ENCODE results near the gene PARP12.
"Not testable (repeated sequence)": the region's sequence is repeated elsewhere in the genome, so short reads cannot be mapped to it uniquely, and the experiment has no call there.

Gene PARP12, protein sequence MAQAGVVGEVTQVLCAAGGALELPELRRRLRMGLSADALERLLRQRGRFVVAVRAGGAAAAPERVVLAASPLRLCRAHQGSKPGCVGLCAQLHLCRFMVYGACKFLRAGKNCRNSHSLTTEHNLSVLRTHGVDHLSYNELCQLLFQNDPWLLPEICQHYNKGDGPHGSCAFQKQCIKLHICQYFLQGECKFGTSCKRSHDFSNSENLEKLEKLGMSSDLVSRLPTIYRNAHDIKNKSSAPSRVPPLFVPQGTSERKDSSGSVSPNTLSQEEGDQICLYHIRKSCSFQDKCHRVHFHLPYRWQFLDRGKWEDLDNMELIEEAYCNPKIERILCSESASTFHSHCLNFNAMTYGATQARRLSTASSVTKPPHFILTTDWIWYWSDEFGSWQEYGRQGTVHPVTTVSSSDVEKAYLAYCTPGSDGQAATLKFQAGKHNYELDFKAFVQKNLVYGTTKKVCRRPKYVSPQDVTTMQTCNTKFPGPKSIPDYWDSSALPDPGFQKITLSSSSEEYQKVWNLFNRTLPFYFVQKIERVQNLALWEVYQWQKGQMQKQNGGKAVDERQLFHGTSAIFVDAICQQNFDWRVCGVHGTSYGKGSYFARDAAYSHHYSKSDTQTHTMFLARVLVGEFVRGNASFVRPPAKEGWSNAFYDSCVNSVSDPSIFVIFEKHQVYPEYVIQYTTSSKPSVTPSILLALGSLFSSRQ

GRCh38 chr7:140062528-140063299, at the start of gene PARP12:
Gene PARP12, minus strand, starts transcription at chr7:140062951. Its CDS starts 104 bp downstream, at chr7:140062847.
- peak; percentile 81 to 82 for DNase-seq (ENCODE audit: low read depth in 2 of 2)

DNA sequence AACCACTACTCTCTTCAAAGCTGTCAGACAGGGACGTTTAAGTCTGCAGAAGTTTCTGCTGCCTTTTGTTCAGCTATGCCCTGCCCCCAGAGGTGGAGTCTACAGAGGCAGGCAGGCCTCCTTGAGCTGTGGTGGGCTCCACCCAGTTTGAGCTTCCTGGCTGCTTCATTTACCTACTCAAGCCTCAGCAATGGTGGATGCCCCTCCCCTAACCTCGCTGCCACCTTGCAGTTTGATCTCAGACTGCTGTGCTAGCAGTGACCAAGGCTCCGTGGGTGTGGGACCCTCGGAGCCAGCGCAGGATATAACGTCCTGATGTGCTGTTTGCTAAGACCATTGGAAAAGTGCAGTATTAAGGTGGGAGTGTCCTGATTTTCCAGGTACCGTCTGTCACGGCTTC, 46.0 kb upstream of the PARP12 start:
- not testable (repeated sequence) for DNase-seq (ENCODE audit: low read depth in 2 of 2)

DNA sequence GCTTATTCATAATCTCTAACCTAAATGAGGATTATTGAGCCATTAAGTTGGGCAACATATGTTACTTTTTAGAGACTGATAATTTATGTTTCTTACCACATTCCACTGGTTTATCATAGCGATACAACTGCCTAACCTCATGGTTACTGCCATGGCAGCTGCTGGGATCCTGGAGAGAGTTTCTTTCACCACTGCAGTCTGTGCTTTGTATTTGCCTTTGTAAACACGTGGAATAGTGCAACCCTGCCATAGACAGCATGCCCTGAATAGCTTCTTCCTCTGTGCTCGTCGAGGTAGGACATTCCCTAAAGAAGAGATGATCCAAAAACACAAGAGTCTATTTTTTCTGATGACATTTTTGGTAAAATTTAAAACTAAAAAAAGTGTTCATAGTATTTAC, 33.7 kb upstream of the PARP12 start:
- no peak for DNase-seq (ENCODE audit: low read depth in 2 of 2)

DNA sequence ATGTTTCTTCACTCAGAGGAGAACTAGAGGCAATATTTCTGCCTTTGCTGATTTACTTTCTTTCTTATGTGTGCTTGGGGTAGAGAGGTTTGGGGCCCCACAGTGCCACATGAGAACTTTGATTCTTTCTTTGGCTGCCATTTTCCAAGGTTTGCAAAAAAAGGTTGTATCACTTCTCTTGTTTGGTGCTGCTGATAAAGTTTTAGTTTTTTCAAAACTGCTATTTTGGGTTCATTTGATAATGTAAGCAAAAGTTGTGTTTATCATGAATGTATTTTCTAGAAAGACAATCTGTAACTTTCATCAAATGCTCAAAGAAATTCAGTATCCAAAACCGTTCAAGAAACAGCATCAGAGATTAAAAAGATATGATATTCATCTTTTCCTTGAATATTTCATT, 30.6 kb upstream of the PARP12 start:
- no peak for DNase-seq (ENCODE audit: low read depth in 2 of 2)

DNA sequence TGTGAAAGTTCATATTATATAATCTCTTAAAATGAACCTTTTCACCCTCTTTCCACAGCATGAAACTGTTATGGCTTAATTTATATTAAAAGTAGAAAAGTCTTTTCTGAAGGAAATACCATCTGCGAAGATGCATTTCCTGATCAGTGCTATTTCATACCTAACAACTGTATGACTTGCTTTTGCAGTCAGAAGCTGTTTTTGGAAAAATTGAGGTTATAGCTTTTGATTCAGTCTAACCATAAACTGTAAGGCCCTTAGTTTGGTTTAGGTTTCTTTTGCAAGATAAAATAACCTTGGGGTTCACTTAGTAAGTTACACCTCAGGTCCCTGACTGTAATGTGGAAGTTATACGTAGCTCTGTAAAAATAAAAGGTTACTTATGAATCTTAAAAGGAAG, 22.7 kb upstream of the PARP12 start:
- DNase-seq (ENCODE audit: low read depth in 2 of 2), result no peak

DNA sequence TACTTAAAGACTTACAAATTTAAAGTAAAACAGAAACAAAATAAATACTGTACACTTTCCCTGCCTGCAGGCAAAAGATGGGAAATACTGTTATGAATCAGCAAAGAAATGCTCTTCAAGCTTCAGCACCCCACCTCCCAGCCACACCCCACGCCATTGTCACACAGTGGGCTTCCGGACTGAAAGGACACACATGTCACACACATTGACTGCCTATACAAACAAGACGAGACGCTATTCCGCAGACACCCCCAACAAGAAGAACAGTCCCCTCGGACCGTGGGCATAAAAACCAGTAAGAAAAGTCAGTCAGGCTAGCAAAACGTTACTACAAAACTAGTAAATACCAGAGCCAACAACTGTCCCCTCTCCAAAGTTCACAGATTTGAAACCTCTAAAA, 22.2 kb upstream of the PARP12 start:
- DNase-seq (ENCODE audit: low read depth in 2 of 2), result no peak

GRCh38 chr7:140084142-140084655, 21.4 kb upstream of the PARP12 start:
- no peak for DNase-seq (ENCODE audit: low read depth in 2 of 2)

DNA sequence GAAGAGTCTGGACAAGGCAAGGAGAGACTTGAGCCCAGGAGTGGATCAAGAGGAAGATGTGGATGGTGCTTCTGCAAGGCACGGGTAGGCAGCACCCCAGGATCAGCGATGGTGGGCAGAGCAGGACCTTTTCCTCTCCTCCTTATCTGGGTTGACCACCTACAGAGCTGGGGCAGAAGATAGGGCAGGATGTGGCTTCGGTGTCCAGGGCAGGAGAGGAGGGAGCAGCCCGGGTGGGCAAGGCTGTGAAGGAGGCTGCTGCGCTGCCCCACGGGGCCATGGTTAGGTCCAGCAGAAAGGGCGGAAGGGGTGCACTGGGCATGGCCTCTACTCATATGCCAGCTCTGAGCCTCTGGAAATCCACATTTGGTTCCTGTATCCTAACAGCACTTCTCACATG, 20.0 kb upstream of the PARP12 start:
- no peak for DNase-seq (ENCODE audit: low read depth in 2 of 2)

- no peak for DNase-seq (ENCODE audit: low read depth in 2 of 2)
Measured at GRCh38 chr7:140081774-140082425, 19.1 kb upstream of the PARP12 start.

DNA sequence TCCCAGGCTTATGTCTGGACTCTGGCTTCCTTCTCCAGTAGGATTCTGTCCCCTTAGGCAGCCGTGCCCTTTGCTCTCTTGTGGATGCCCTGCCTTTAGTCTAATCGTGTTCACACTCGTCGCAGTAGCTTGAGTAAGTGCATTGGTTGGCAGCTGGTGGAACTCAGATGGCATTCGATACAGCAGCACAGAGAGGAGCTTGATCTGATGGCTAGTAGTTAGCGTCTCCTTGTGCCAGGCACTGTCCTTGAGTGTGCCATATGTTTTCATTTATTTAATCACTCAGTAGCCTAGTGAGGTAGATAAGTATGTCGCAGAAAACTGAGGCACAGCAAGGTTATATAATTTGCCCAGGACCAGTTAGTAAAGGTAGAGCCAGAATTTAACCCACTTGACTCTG, 18.2 kb upstream of the PARP12 start:
- DNase-seq (ENCODE audit: low read depth in 2 of 2), result no peak

GRCh38 chr7:140079121-140079536, 16.4 kb upstream of the PARP12 start:
- DNase-seq (ENCODE audit: low read depth in 2 of 2), result no peak

- no peak for DNase-seq (ENCODE audit: low read depth in 2 of 2)
Measured at GRCh38 chr7:140078392-140078791, 15.6 kb upstream of the PARP12 start.

- DNase-seq (ENCODE audit: low read depth in 2 of 2), result no peak
Measured at GRCh38 chr7:140074780-140075179, 12.0 kb upstream of the PARP12 start.

DNA sequence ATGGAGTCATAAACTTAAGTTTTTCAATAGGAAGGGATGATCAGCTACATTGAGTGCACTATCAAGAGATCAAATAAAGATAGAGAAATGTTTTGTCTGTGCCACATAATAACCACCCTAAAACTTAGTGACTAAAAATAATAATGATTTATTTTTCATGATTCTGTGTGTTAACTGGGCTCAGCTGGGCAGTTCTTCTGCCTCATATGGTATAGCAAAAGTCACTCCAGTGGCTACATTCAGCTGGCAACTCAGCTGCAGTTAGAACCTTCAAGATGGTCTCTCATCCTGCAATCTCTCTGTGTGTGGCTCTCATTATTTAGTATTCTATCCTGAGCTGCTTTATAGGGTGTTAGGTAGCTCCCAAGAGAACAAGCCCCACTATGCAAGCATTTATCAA, 7.8 kb upstream of the PARP12 start:
- DNase-seq (ENCODE audit: low read depth in 2 of 2), result no peak

DNA sequence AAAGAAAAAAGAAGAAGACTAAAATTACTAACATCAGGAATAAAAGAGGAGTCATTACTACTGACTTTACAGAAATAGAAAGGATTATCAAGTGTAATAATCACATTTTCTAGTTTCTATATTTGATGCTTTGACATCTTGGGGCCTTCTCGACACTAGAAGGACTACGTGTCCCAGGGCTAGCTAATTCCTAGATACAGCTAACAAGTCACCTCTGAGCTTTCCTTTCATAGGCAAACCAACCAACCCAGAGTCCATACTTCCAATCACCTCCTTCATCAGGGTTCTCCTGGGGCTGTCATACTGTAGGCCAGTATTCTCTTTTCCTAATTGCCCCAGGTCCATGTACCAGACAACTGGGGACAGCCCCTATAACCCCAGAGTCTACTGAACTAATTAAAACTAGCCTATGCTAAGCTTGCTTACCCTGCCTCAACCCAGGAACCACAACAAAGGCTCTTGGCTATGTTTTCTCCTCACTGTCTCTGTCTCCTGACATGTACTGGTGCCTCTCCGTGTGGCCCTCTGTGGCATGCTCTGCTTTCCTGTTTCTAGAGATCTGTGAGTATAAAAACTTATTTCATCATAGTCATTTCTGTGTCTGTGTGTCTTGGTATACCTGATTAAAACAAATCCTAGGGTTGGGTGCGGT, 6.7 kb upstream of the PARP12 start:
- DNase-seq (ENCODE audit: low read depth in 2 of 2), result no peak

DNA sequence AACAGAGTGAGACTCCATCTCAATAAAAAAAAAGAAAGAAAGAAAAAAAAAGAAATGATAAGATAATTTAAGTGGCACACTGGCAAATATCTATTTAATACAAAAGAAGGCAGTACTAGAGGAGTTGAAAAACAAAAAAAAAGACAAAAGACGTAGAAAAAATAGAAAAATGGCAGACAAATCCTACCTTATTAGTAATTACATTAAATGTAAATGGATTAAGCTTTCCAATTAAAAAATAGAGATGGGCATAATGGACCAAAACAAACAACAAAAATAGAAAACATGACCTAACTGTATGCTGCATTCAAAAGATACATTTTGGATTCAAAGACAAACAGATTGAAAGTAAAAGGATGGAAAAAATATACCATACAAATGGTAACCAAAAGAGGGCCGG, 5.3 kb upstream of the PARP12 start:
- no peak for DNase-seq (ENCODE audit: low read depth in 2 of 2)

GRCh38 chr7:140067052-140067451, 4.3 kb upstream of the PARP12 start:
- no peak for DNase-seq (ENCODE audit: low read depth in 2 of 2)

DNA sequence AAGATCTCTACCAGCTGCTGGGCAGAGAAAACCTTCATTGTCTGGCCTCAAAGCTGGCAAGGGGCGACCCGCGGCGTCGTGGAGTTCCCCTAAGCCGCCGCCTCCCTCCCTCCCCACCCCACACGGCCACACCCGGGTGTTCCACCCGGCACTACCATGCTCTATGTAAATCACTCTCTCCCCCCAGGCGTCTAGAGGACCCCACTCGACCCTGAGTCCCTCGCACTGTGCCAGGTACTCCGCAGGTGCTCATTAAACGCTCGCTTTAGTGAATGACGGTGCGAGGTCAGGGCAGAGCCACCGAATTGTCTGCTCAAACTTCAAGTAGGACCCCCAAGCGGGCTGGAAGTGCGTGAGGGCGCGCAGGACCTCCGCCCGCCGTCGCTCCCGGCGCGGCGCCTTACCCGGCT, 628 bp downstream of the PARP12 start:
- peak in 1 of 2 donors; percentile 31 for DNase-seq (ENCODE audit: low read depth in 2 of 2)

DNA sequence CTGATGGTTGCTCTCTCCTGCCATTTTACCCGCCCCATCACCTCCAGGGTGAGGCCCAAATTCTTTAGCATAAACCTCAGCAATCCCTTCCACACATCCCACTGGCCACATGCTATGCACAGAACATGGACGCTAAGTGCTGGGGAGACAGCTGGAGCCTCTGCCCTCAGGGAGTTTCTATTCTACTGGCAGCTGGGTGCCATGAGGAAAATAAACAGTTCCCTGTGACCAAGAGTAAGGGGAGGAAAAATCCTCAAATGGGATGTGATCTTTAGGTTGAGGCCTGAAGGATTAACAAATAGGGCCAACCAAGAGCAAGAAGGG, 1.2 kb downstream of the PARP12 start:
- no peak for DNase-seq (ENCODE audit: low read depth in 2 of 2)

DNA sequence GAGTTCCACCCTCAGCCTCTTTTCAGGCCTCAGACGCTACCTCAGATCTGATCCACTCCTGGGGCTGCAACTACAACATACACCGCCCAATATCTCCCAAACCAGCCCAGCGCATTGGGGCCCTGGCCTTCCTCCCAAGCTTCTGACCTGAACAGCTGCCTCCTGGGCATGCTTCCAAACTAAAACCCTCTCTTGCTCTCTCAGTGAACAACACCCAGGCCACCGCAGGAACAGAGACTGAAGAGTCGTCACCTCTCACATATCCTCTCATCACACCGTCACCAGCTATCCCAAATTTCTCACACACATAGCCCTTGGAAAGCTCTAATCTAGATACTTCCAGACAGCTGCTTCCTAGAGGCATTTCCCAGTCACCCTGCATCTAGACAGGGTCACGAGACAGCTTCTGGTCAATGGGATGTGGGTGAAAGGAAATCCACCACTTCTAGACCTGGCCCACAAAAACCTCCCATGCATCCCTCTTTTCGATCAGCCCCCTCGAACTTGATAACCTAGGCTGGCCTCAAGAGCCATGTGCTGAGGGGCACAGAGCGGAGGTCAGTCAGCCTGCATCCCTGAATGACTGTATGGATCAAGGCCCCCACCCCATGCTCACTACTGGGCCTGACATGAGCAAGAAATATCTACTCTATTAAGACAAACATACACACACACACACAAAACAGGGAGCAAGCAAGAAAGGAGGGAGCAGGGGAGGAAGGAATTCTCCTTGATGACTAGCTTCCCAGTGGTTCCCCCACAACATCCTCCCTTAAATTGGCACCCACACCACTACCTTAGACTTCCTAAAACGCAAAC, 1.8 kb downstream of the PARP12 start:
- no peak for DNase-seq (ENCODE audit: low read depth in 2 of 2)

DNA sequence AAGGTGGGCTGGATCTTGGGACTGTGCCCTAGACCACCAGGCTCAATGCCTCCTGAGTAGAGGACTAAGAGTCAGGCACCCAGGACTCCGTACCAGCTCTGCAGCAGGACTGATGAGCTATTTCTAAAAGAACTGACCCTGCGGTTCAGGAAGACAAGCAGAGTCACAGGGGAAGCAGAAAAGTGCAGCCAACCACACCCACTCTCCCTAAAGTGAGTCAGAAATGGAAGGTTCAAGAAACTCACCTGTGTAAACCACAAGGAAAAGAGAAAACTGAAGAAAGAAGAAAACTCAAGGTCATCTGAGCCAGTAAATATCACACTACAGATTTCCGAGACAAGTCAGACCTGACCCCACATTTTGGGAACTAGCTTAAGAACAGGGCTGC, 2.5 kb downstream of the PARP12 start:
- no peak for DNase-seq (ENCODE audit: low read depth in 2 of 2)
